BE2C (cell line): ENCODE measurements around the gene ABCB11.
"Not testable (repeated sequence)": the region's sequence is repeated elsewhere in the genome, so short reads cannot be mapped to it uniquely, and the experiment has no call there.

Experiments used
- DNase-seq: peaks from one replicate; pipeline ENCODE4 v3.0.0-alpha.2; 2020
- H3K27me3 ChIP-seq: fragments of 250-450 bp; sonication (Bioruptor Pico); 2 replicates; pipeline ENCODE4 v1.5.1; 2020; ENCODE audit warnings: mild to moderate bottlenecking
- H3K36me3 ChIP-seq: fragments of 250-450 bp; sonication (Bioruptor Pico); 2 replicates; pipeline ENCODE4 v1.5.1; 2020; ENCODE audit warnings: mild to moderate bottlenecking
- H3K4me1 ChIP-seq: fragments of 250-450 bp; sonication (Bioruptor Pico); 2 replicates; pipeline ENCODE4 v1.5.1; 2020
- H3K4me3 ChIP-seq: 2 replicates; pipeline ENCODE4 v1.5.1; 2011; ENCODE audit warnings: low read depth, low read length
- H3K9me3 ChIP-seq: fragments of 250-450 bp; sonication (Bioruptor Pico); 2 replicates; pipeline ENCODE4 v1.5.1; 2020
- TF ChIP-seq, protein P1 (sequence below): IDR thresholded peaks from 2 replicates; pipeline ENCODE4 v1.5.1; 2012; ENCODE audit warnings: mild to moderate bottlenecking, low read depth, low read length

The ABCB11 gene

DNA sequence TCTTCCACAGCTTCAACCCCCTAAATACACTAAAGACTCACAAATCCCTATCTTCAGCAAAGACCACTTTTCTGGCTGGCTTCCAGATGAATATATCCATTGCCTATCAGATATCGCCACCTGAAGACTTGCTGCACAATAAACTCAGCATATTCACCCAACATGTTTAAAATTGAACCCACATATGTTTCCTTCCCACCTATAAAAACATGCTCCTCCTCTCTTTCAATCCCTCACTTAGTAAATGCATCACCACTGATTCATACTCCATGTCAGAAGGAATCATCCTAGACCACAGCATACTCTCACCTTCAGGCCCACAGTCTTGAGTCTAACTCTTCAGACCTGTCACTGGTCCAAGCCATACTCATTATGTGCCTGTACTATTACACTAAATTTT lies 146.1 kb downstream of the ABCB11 start:
- H3K9me3 ChIP-seq = no peaks in the 10 kb centered on the region
- TF ChIP-seq, protein P1, sequence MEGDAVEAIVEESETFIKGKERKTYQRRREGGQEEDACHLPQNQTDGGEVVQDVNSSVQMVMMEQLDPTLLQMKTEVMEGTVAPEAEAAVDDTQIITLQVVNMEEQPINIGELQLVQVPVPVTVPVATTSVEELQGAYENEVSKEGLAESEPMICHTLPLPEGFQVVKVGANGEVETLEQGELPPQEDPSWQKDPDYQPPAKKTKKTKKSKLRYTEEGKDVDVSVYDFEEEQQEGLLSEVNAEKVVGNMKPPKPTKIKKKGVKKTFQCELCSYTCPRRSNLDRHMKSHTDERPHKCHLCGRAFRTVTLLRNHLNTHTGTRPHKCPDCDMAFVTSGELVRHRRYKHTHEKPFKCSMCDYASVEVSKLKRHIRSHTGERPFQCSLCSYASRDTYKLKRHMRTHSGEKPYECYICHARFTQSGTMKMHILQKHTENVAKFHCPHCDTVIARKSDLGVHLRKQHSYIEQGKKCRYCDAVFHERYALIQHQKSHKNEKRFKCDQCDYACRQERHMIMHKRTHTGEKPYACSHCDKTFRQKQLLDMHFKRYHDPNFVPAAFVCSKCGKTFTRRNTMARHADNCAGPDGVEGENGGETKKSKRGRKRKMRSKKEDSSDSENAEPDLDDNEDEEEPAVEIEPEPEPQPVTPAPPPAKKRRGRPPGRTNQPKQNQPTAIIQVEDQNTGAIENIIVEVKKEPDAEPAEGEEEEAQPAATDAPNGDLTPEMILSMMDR = no peak
- H3K4me1 ChIP-seq = no peaks in the 10 kb centered on the region
- H3K36me3 ChIP-seq = no peaks in the 10 kb centered on the region; the same call in 1 of the 2 replicates
- no peak for DNase-seq
- no peaks in the 10 kb centered on the region for H3K27me3 ChIP-seq
- H3K4me3 ChIP-seq = no peak overlapping the region

DNA sequence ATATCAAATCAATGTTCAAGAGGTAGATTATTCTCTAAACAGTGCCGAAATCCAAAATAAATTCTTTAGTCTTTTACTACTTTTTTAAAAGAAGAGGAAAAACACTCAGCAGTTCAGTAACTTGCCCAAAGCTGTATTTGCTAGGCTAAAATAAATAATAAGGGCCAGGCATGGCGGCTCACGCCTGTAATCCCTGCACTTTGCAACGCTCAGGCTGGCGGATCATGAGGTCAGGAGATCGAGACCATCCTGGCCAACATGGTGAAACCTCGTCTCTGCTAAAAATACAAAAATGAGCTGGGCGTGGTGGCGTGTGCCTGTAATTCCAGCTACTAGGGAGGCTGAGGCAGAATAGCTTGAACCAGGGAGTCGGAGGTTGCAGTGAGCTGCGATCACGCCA lies 149.0 kb downstream of the ABCB11 start:
- H3K36me3 ChIP-seq, H3K9me3 ChIP-seq, DNase-seq, H3K4me3 ChIP-seq, H3K27me3 ChIP-seq, H3K4me1 ChIP-seq: not testable (repeated sequence)

DNA sequence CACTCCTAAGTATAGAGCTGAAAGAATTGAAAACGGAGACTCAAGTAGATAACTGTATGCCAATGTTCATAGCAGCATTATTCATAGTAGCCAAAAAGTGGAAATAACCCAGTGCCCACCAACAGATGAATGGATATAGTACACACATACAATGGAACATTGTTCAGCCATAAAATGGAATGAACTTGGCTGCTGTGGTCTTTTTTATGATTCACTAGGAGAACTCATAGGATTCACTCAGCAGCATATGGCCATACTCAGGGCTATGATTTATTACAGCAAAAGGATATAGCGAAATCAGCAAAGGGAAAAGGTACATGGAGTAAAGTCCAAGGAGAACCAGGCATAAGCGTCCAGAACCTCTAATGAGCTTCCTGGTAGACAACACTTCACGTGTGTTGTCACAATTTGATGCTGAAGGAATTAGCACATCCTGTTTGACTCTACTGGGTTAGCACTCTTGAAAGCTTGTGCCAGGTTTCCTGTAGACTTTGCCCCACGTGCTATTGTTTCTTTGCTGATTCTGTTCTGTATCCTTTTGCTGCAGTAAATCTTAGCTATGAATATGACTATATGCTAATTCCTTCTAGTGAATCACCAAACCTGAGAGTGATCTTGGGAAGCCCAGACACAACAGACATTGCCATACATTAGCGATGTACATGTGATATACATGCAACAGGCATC lies 156.6 kb downstream of the ABCB11 start:
- no peak for DNase-seq
- TF ChIP-seq, protein P1 = no peak
- no peaks in the 10 kb centered on the region for H3K27me3 ChIP-seq
- no peaks in the 10 kb centered on the region for H3K4me1 ChIP-seq
- H3K36me3 ChIP-seq = no peaks in the 10 kb centered on the region
- no peak overlapping the region for H3K4me3 ChIP-seq
- H3K9me3 ChIP-seq = no peaks in the 10 kb centered on the region

DNA sequence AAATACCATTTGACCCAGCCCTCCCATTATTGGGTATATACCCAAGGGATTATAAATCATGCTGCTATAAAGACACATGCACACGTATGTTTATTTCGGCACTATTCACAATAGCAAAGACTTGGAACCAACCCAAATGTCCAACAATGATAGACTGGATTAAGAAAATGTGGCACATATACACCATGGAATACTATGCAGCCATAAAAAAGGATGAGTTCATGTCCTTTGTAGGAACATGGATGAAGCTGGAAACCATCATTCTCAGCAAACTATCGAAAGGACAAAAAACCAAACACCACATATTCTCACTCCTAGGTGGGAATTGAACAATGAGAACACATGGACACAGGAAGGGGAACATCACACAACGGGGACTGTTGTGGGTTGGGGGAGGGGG lies 160.3 kb downstream of the ABCB11 start:
- not testable (repeated sequence) for H3K4me3 ChIP-seq, H3K4me1 ChIP-seq, H3K36me3 ChIP-seq, H3K27me3 ChIP-seq, H3K9me3 ChIP-seq, DNase-seq
